ENCODE results near the gene TMPRSS15.

DNA sequence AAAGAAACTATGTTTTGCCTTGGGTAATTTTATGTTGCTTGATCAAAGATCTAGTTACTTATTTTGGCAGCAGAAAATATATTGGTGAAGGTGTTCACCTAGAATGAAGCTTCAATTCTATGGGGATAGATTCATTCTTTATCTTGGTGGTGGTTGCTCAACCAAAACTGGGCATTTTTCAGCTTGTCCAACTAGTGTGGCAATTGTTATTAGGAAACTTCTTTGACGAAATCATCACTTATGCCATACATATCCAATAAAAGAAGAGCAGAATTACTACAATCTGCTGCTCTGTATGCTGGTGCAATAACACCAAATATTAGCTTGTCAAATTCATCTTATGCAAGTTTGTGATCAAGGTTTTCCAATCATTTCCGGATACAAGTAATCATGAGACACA is 26.8 kb upstream of the TMPRSS15 start:
- TF ChIP-seq, protein P1, sequence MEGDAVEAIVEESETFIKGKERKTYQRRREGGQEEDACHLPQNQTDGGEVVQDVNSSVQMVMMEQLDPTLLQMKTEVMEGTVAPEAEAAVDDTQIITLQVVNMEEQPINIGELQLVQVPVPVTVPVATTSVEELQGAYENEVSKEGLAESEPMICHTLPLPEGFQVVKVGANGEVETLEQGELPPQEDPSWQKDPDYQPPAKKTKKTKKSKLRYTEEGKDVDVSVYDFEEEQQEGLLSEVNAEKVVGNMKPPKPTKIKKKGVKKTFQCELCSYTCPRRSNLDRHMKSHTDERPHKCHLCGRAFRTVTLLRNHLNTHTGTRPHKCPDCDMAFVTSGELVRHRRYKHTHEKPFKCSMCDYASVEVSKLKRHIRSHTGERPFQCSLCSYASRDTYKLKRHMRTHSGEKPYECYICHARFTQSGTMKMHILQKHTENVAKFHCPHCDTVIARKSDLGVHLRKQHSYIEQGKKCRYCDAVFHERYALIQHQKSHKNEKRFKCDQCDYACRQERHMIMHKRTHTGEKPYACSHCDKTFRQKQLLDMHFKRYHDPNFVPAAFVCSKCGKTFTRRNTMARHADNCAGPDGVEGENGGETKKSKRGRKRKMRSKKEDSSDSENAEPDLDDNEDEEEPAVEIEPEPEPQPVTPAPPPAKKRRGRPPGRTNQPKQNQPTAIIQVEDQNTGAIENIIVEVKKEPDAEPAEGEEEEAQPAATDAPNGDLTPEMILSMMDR (optimal IDR thresholded peaks at IDR 0.05 in 1 of 3, IDR thresholded peaks at IDR 0.05 in 1 of 3, conservative IDR thresholded peaks at IDR 0.05 in 1 of 3; ENCODE audit: extremely low read depth in 1 of 3, insufficient read depth in 2 of 3, low read length in 3 of 3), result no peak
- no peak for TF ChIP-seq EZH2 (IDR thresholded peaks at IDR 0.05; ENCODE audit: low read length)

Data from keratinocyte (primary cell).